GM19035 (cell line): ENCODE results near the gene PUDP.
"Not testable (repeated sequence)": the region's sequence is repeated elsewhere in the genome, so short reads cannot be mapped to it uniquely, and the experiment has no call there.

ENCODE experiments used
- ATAC-seq: cut with Tn5 transposase; IDR thresholded peaks from one replicate; pipeline ENCODE4 v1.9.1; 2021; ENCODE audit not compliant: unreplicated experiment

PUDP gene

GRCh38 chrX:7045238-7045955, 102.6 kb downstream of the PUDP start:
- no peak for ATAC-seq

GRCh38 chrX:7043796-7044433, 104.0 kb downstream of the PUDP start:
- ATAC-seq, result not testable (repeated sequence)

GRCh38 chrX:7028246-7028645, 119.7 kb downstream of the PUDP start:
- no peak for ATAC-seq

GRCh38 chrX:7027071-7027470, 120.9 kb downstream of the PUDP start:
- no peak for ATAC-seq

- not testable (repeated sequence) for ATAC-seq
Observed at GRCh38 chrX:7026365-7026764, 121.6 kb downstream of the PUDP start.

- no peak for ATAC-seq
Observed at GRCh38 chrX:7025471-7025870, 122.5 kb downstream of the PUDP start.

GRCh38 chrX:7024850-7025249, 123.1 kb downstream of the PUDP start:
- ATAC-seq, result no peak

- not testable (repeated sequence) for ATAC-seq
Observed at GRCh38 chrX:7022996-7023395, 125.0 kb downstream of the PUDP start.

GRCh38 chrX:7021991-7022390, 126.0 kb downstream of the PUDP start:
- ATAC-seq, result no peak

GRCh38 chrX:7019555-7019954, 128.4 kb downstream of the PUDP start:
- ATAC-seq, result no peak

GRCh38 chrX:7012262-7012834, 135.6 kb downstream of the PUDP start:
- not testable (repeated sequence) for ATAC-seq

- ATAC-seq, result not testable (repeated sequence)
Observed at GRCh38 chrX:7010897-7011296, 137.1 kb downstream of the PUDP start.

GRCh38 chrX:7007328-7007727, 140.6 kb downstream of the PUDP start:
- not testable (repeated sequence) for ATAC-seq
